GM13976 (cell line): ENCODE measurements around the gene DNAJA4.
"Not testable (repeated sequence)": the region's sequence is repeated elsewhere in the genome, so short reads cannot be mapped to it uniquely, and the experiment has no call there.

Experiments used
- DNase-seq: peaks from one replicate; pipeline ENCODE4 v3.0.0; 2012; ENCODE audit warnings: low spot score
- CTCF ChIP-seq: IDR thresholded peaks from 2 replicates; pipeline ENCODE4 v1.5.1; 2012; ENCODE audit warnings: borderline replicate concordance, mild to moderate bottlenecking; ENCODE audit not compliant: insufficient read depth; ENCODE audit errors: extremely low read depth, missing control alignments, control extremely low read depth
- in situ Hi-C: fragments of 300-500 bp; cut with MboI; formaldehyde crosslinking; loops from one replicate; pipeline ENCODE4 v1.12.0; 2022; ENCODE audit warnings: low sequenced_read_pairs, mixed read lengths, inconsistent platforms; ENCODE audit not compliant: unreplicated experiment

DNAJA4 gene

GRCh38 chr15:78243491-78243941, 20.8 kb upstream of the DNAJA4 start:
- TF ChIP-seq CTCF, result no peak
- in situ Hi-C loops, result loop anchor here (10.0 to 25.0 kb wide), 2 partner anchors 129 to 281 kb away; no protein-coding TSS in a partner anchor
- DNase-seq, result no peak

GRCh38 chr15:78244101-78244500, 20.3 kb upstream of the DNAJA4 start:
- no peak for TF ChIP-seq CTCF
- in situ Hi-C loops, result loop anchor here (10.0 to 25.0 kb wide), 2 partner anchors 129 to 282 kb away; no protein-coding TSS in a partner anchor

GRCh38 chr15:78244893-78245292, 19.5 kb upstream of the DNAJA4 start:
- in situ Hi-C loops, result loop anchor here (10.0 to 25.0 kb wide), 2 partner anchors 130 to 283 kb away; no protein-coding TSS in a partner anchor
- no peak for TF ChIP-seq CTCF
- no peak for DNase-seq

More at GRCh38 chr15:78244101-78244500, 20.3 kb upstream of the DNAJA4 start:
- no peak for DNase-seq

GRCh38 chr15:78245392-78245791, 19.0 kb upstream of the DNAJA4 start:
- DNase-seq, result not testable (repeated sequence)
- in situ Hi-C loops, result loop anchor here (10.0 to 25.0 kb wide), 2 partner anchors 131 to 283 kb away; no protein-coding TSS in a partner anchor

- DNase-seq, result not testable (repeated sequence)
- in situ Hi-C loops, result loop anchor here (10.0 to 25.0 kb wide), 2 partner anchors 131 to 284 kb away; no protein-coding TSS in a partner anchor
Measured at GRCh38 chr15:78245976-78246620, 18.3 kb upstream of the DNAJA4 start.

- no peak for TF ChIP-seq CTCF
- in situ Hi-C loops, result loop anchor here (10.0 to 25.0 kb wide), 2 partner anchors 133 to 286 kb away; no protein-coding TSS in a partner anchor
- no peak for DNase-seq
Measured at GRCh38 chr15:78247911-78248310, 16.5 kb upstream of the DNAJA4 start.

- DNase-seq, result no peak
- no peak for TF ChIP-seq CTCF
- in situ Hi-C loops, result loop anchor here (10.0 to 25.0 kb wide), 2 partner anchors 134 to 287 kb away; no protein-coding TSS in a partner anchor
Measured at GRCh38 chr15:78249131-78249530, 15.2 kb upstream of the DNAJA4 start.
